GM23248 (cell line): ENCODE measurements around the gene DYNLT1. TPM values are rescaled to one million over a fixed set of nuclear protein-coding genes. Genes with fewer than 3 reads are reported as not detected.

Experiments
- DNase-seq: peaks from one replicate; pipeline ENCODE4 v3.0.0-alpha.2; 2015
- H2AFZ ChIP-seq: fragments of 200-600 bp; sonication (generic); 2 replicates; pipeline ENCODE4 v1.6.1; 2016; ENCODE audit warnings: antibody characterized with exemption
- H3F3A ChIP-seq: fragments of 200-600 bp; sonication (generic); 2 replicates; pipeline ENCODE4 v1.6.1; 2016; ENCODE audit warnings: mild to moderate bottlenecking, antibody characterized with exemption, mixed run types; ENCODE audit not compliant: insufficient read depth
- H3K27ac ChIP-seq: fragments of 200-600 bp; sonication (generic); 2 replicates; pipeline ENCODE4 v1.5.1; 2016; ENCODE audit warnings: mild to moderate bottlenecking
- H3K27me3 ChIP-seq: fragments of 200-600 bp; sonication (generic); replicated peaks from 2 replicates; pipeline ENCODE4 v1.6.1; 2016; ENCODE audit warnings: mild to moderate bottlenecking; ENCODE audit not compliant: insufficient read depth
- H3K36me3 ChIP-seq: fragments of 200-600 bp; sonication (generic); 2 replicates; pipeline ENCODE4 v1.6.1; 2016; ENCODE audit warnings: low read depth, mild to moderate bottlenecking
- H3K4me1 ChIP-seq: fragments of 200-600 bp; sonication (generic); 2 replicates; pipeline ENCODE4 v1.6.1; 2016; ENCODE audit warnings: mild to moderate bottlenecking; ENCODE audit not compliant: insufficient read depth
- H3K4me2 ChIP-seq: fragments of 200-600 bp; sonication (generic); one replicate; pipeline ENCODE4 v1.6.1; 2016; ENCODE audit warnings: mild to moderate bottlenecking; ENCODE audit not compliant: unreplicated experiment
- H3K4me3 ChIP-seq: fragments of 200-600 bp; sonication (generic); 2 replicates; pipeline ENCODE4 v1.5.1; 2016; ENCODE audit warnings: mild to moderate bottlenecking
- H3K79me2 ChIP-seq: fragments of 200-600 bp; sonication (generic); 2 replicates; pipeline ENCODE4 v1.6.1; 2016; ENCODE audit warnings: mild to moderate bottlenecking; ENCODE audit not compliant: insufficient read depth
- H3K9ac ChIP-seq: fragments of 200-600 bp; sonication (generic); 2 replicates; pipeline ENCODE4 v1.6.1; 2016; ENCODE audit warnings: mild to moderate bottlenecking
- H3K9me2 ChIP-seq: fragments of 200-600 bp; sonication (generic); 2 replicates; pipeline ENCODE4 v1.6.1; 2016; ENCODE audit warnings: mixed run types, mild to moderate bottlenecking, moderate library complexity; ENCODE audit not compliant: insufficient read depth
- H3K9me3 ChIP-seq: fragments of 200-600 bp; sonication (generic); one replicate; pipeline ENCODE4 v1.6.1; 2017; ENCODE audit warnings: low read depth
- H4K20me1 ChIP-seq: fragments of 200-600 bp; sonication (generic); 2 replicates; pipeline ENCODE4 v1.6.0; 2016; ENCODE audit not compliant: insufficient read depth
- EZH2 ChIP-seq: fragments of 200-600 bp; sonication (generic); IDR thresholded peaks from 2 replicates; pipeline ENCODE4 v1.6.1; 2018; ENCODE audit warnings: antibody characterized with exemption, mild to moderate bottlenecking; ENCODE audit not compliant: insufficient read depth, poor library complexity, severe bottlenecking
- EZH2phosphoT487 ChIP-seq: fragments of 200-600 bp; sonication (generic); IDR thresholded peaks from 2 replicates; pipeline ENCODE4 v1.6.1; 2018; ENCODE audit warnings: antibody characterized with exemption, moderate library complexity, mild to moderate bottlenecking, low read depth; ENCODE audit not compliant: insufficient read depth
- WGBS, 2 experiments: methylation state at CpG; one replicate each; pipeline ENCODE4 v1.1.6; 2015 to 2017; ENCODE audit warnings: low lambda C conversion rate in 2 of 2, low coverage in 1 of 2; ENCODE audit errors: missing lambda C conversion rate in 2 of 2; 5-methylcytosine and 5-hydroxymethylcytosine counted together
- in situ Hi-C: fragments of 300-500 bp; cut with MboI; formaldehyde crosslinking; loops from 2 replicates; pipeline ENCODE4 v1.15.0; 2020
- polyA plus RNA-seq: library from polyadenylated mRNA; unstranded; fragments of >200 nt; fragmentation: Nextera tagmentation; extraction: Ambion mirVana; gene quantifications from 2 replicates; pipeline ENCODE4 v1.2.1, GENCODE V29; 2016
- total RNA-seq: library from RNA; depleted of rRNA; stranded (reverse); fragments of >200 nt; shearing (Covaris generic); gene quantifications from 2 replicates; pipeline ENCODE4 v1.2.3, GENCODE V29; 2014

DYNLT1 gene
- total and polyA plus RNA-seq, 2 experiments from 2014 or later, result 79.7 to 368 TPM

GRCh38 chr6:158627168-158627939 is 17.2 kb downstream of the DYNLT1 start:
- H3K9me2 ChIP-seq, result no peaks in the 10 kb centered on the region
- H3K36me3 ChIP-seq, result 0 out of 2 replicates have a peak, but pooled peaks cover 4% of the 10 kb centered on the region
- peaks cover 28% of the 10 kb centered on the region for H3F3A ChIP-seq
- H3K4me2 ChIP-seq, result no peak overlapping the region
- in situ Hi-C loops, result no loop called here
- H3K9me3 ChIP-seq, result no peaks in the 10 kb centered on the region
- 94% methylated on average over 20 of the region's 20 CpGs for WGBS, 2 experiments
- H3K27ac ChIP-seq, result no peak overlapping the region
- TF ChIP-seq EZH2phosphoT487, result no peak
- no peak for TF ChIP-seq EZH2
- H2AFZ ChIP-seq, result no peak overlapping the region
- DNase-seq, result no peak
- H4K20me1 ChIP-seq, result no peaks in the 10 kb centered on the region
- H3K79me2 ChIP-seq, result no peaks in the 10 kb centered on the region
- H3K9ac ChIP-seq, result no peak overlapping the region
- H3K27me3 ChIP-seq, result no peaks in the 10 kb centered on the region
- no peak overlapping the region for H3K4me3 ChIP-seq
- H3K4me1 ChIP-seq, result peaks cover 22% of the 10 kb centered on the region

- WGBS, 2 experiments, result 78 to 79% methylated on average over 6 of the region's 6 CpGs
- TF ChIP-seq EZH2phosphoT487 (no peak), EZH2 (no peak)
- no peak for DNase-seq
- H3F3A ChIP-seq, result peaks cover 21% of the 10 kb centered on the region
- H2AFZ ChIP-seq, result no peak overlapping the region
- H3K27ac ChIP-seq, result no peak overlapping the region
- H3K9me2 ChIP-seq, result no peaks in the 10 kb centered on the region
- in situ Hi-C loops, result no loop called here
- no peaks in the 10 kb centered on the region for H3K9me3 ChIP-seq
- no peaks in the 10 kb centered on the region for H3K27me3 ChIP-seq
- H3K4me1 ChIP-seq, result peaks cover 14% of the 10 kb centered on the region
- H3K36me3 ChIP-seq, result 0 out of 2 replicates have a peak, but pooled peaks cover 4% of the 10 kb centered on the region
- no peak overlapping the region for H3K4me2 ChIP-seq
- no peaks in the 10 kb centered on the region for H4K20me1 ChIP-seq
- H3K79me2 ChIP-seq, result no peaks in the 10 kb centered on the region
- H3K4me3 ChIP-seq, result no peak overlapping the region
- no peak overlapping the region for H3K9ac ChIP-seq
Observed at GRCh38 chr6:158626360-158627167, 18.0 kb downstream of the DYNLT1 start.

- peaks cover 14% of the 10 kb centered on the region for H3F3A ChIP-seq
- no peaks in the 10 kb centered on the region for H4K20me1 ChIP-seq
- 0 out of 2 replicates have a peak, but pooled peaks cover 4% of the 10 kb centered on the region for H3K36me3 ChIP-seq
- peaks cover 7% of the 10 kb centered on the region for H3K4me1 ChIP-seq
- TF ChIP-seq EZH2phosphoT487 (no peak), EZH2 (no peak)
- no peaks in the 10 kb centered on the region for H3K79me2 ChIP-seq
- in situ Hi-C loops, result no loop called here
- no peak overlapping the region for H2AFZ ChIP-seq
- no peak overlapping the region for H3K4me3 ChIP-seq
- DNase-seq, result no peak
- H3K9me3 ChIP-seq, result no peaks in the 10 kb centered on the region
- H3K27me3 ChIP-seq, result no peaks in the 10 kb centered on the region
- no peak overlapping the region for H3K4me2 ChIP-seq
- 84 to 89% methylated on average over 15 of the region's 15 CpGs for WGBS, 2 experiments
- no peak overlapping the region for H3K27ac ChIP-seq
- no peak overlapping the region for H3K9ac ChIP-seq
- H3K9me2 ChIP-seq, result no peaks in the 10 kb centered on the region
Observed at GRCh38 chr6:158625881-158626305, 18.6 kb downstream of the DYNLT1 start.
